Measurements from ENCODE around the gene SEL1L. TPM values are rescaled to one million over a fixed set of nuclear protein-coding genes. Genes with fewer than 3 reads are reported as not detected.
A peak's percentile ranks its signal among the peaks of the same experiment; 100 is the strongest.

The SEL1L gene
- total RNA-seq, 1 donor from 2014 or later, result 55.4 TPM

GRCh38 chr14:81536241-81536771 lies 2.7 kb upstream of the SEL1L start:
- peaks cover 10% of the 10 kb centered on the region for H3K36me3 Mint-ChIP-seq (ENCODE audit: low read depth)
- H3K4me1 Mint-ChIP-seq, result peaks cover 43% of the 10 kb centered on the region
- ATAC-seq (ENCODE audit: low read depth) (no peak), DNase-seq (no peak)
- H3K9me3 Mint-ChIP-seq, result peaks cover 3% of the 10 kb centered on the region
- intact Hi-C loops (cut with micrococcal nuclease), result no loop called here
- no peak for TF ChIP-seq CTCF (IDR thresholded peaks at IDR 0.05)
- peaks cover 7% of the 10 kb centered on the region for H3K27me3 Mint-ChIP-seq
- H3K4me3 Mint-ChIP-seq, result no peak overlapping the region
- ChIA-PET CTCF (no interaction called here), POLR2A (no interaction called here)
- H3K27ac Mint-ChIP-seq, result no peak overlapping the region

- TF ChIP-seq CTCF (IDR thresholded peaks at IDR 0.05), result no peak
- H3K27ac Mint-ChIP-seq, result peak overlapping the region; percentile 24
- DNase-seq, result no peak
- peak overlapping the region; percentile 58 for H3K4me3 Mint-ChIP-seq
- peaks cover 45% of the 10 kb centered on the region for H3K4me1 Mint-ChIP-seq
- peaks cover 12% of the 10 kb centered on the region for H3K36me3 Mint-ChIP-seq (ENCODE audit: low read depth)
- ChIA-PET POLR2A (no interaction called here), CTCF (no interaction called here)
- intact Hi-C loops (cut with micrococcal nuclease), result loop anchor here (2.0 kb wide), 2 partner anchors 61 to 365 kb away; no protein-coding TSS in a partner anchor
- H3K9me3 Mint-ChIP-seq, result peaks cover 3% of the 10 kb centered on the region
- peaks cover 4% of the 10 kb centered on the region for H3K27me3 Mint-ChIP-seq
- ATAC-seq (ENCODE audit: low read depth), result no peak
These were observed 1.9 kb upstream of the SEL1L start for GRCh38 chr14:81535396-81536164.

GRCh38 chr14:81534510-81535074 lies 939 bp upstream of the SEL1L start:
- TF ChIP-seq CTCF (IDR thresholded peaks at IDR 0.05), result no peak
- Mint-ChIP-seq H3K27ac (peak overlapping the region; percentile 85), H3K27me3 (peaks cover 1% of the 10 kb centered on the region), H3K4me3 (peak overlapping the region; percentile 24), H3K4me1 (peaks cover 54% of the 10 kb centered on the region), H3K36me3 (ENCODE audit: low read depth) (peaks cover 12% of the 10 kb centered on the region), H3K9me3 (peaks cover 3% of the 10 kb centered on the region)
- DNase-seq (no peak), ATAC-seq (ENCODE audit: low read depth) (no peak)
- POLR2A ChIA-PET, result interaction anchor here (0.5 to 1.9 kb wide), 4 partner anchors 27 to 593 kb away, joined by 3 to 25 read pairs (median 5); partner anchors contain the start of genes CEP128 and GTF2A1
- intact Hi-C loops (cut with micrococcal nuclease), result loop anchor here (1.0 to 5.0 kb wide), 4 partner anchors 60 to 593 kb away; partner anchors contain the start of genes CEP128 and TSHR
- CTCF ChIA-PET, result no interaction called here

- TF ChIP-seq CTCF (IDR thresholded peaks at IDR 0.05), result no peak
- ChIA-PET CTCF (no interaction called here), POLR2A (interaction anchor here (0.6 to 1.9 kb wide), 3 partner anchors 56 to 591 kb away, joined by 3 to 25 read pairs (median 3); partner anchors contain the start of genes CEP128 and GTF2A1)
- Mint-ChIP-seq H3K36me3 (ENCODE audit: low read depth) (peaks cover 17% of the 10 kb centered on the region), H3K27me3 (no peaks in the 10 kb centered on the region), H3K4me3 (peak overlapping the region; percentile 96), H3K27ac (peak overlapping the region; percentile 76), H3K4me1 (peaks cover 62% of the 10 kb centered on the region), H3K9me3 (peaks cover 3% of the 10 kb centered on the region)
- ATAC-seq (ENCODE audit: low read depth) (no peak), DNase-seq (no peak)
- intact Hi-C loops (cut with micrococcal nuclease), result loop anchor here (1.0 to 5.0 kb wide), 2 partner anchors 312 to 576 kb away; partner anchors contain the start of gene TSHR
These were observed 479 bp downstream of the SEL1L start for GRCh38 chr14:81533212-81533535.

GRCh38 chr14:81529391-81529790 lies 4.3 kb downstream of the SEL1L start:
- POLR2A ChIA-PET, result no interaction called here
- DNase-seq (no peak), ATAC-seq (ENCODE audit: low read depth) (no peak)
- H3K4me3 Mint-ChIP-seq, result no peak overlapping the region
- no peaks in the 10 kb centered on the region for H3K27me3 Mint-ChIP-seq
- no peak overlapping the region for H3K27ac Mint-ChIP-seq
- CTCF ChIA-PET, result no interaction called here
- H3K36me3 Mint-ChIP-seq (ENCODE audit: low read depth), result peaks cover 43% of the 10 kb centered on the region
- peaks cover 46% of the 10 kb centered on the region for H3K4me1 Mint-ChIP-seq
- H3K9me3 Mint-ChIP-seq, result no peaks in the 10 kb centered on the region
- no peak for TF ChIP-seq CTCF (IDR thresholded peaks at IDR 0.05)
- intact Hi-C loops (cut with micrococcal nuclease), result no loop called here
